ENCODE data around the gene SRR.

- TF ChIP-seq CTCF (conservative IDR thresholded peaks at IDR 0.05) = no peak
- TF ChIP-seq EZH2 (IDR thresholded peaks at IDR 0.05; ENCODE audit: low read depth) = no peak
These were observed 41.6 kb upstream of the SRR start for GRCh38 chr17:2262135-2262587.
